Fibroblast of mammary gland (primary cell): ENCODE results near the gene SIRT7.

Source experiments
- DNase-seq: peaks from one replicate; pipeline ENCODE4 v3.0.0-alpha.2; 2010; ENCODE audit warnings: low read depth
- H3K4me3 ChIP-seq: 2 replicates; pipeline ENCODE4 v1.5.1; 2011; ENCODE audit warnings: low read depth, mild to moderate bottlenecking, low read length, moderate library complexity; ENCODE audit not compliant: control insufficient read depth
- TF ChIP-seq, protein P1 (sequence below): conservative IDR thresholded peaks from 2 replicates; pipeline ENCODE4 v1.5.1; 2011; ENCODE audit warnings: low read depth, low read length, inconsistent platforms; ENCODE audit not compliant: control insufficient read depth, insufficient read depth

Gene SIRT7

DNA sequence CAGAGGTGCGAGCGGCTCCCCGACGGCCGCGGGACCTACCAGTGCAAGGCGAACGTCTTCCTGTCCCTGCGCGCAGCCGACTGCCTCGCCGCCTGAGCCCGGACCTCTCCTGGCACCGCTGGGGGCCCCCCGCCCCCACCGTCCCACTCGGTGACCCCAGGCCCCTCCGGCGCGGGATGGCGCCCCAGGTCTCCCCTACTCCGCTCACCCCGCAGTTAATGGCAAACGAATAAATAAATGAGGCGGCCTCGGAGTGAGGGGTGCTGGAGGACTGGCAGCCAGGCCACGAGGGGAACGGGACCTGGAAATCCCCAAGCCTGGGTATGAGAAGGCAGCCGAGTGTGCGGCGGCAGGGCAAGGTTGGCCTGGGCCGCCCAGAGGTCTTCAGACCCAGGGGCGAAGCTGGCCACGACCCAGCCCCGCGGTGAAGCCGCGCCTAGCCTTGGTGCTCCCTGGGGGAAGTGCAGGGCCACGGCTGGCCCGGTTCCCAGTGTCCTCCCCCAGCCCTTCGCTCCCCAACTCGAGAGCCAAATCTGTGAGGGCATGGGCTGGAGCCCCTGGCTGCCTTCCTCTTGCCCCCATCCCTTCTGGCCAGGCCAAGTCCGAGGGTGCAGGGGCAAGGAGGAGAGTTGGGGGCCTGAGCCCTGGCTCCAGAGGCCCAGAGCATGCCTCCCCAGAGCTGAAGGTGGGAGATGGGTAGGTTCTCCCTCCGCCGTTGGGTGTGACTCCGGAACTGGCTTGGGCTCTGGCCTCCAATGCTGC lies 15.1 kb downstream of the SIRT7 start:
- no peak for DNase-seq
- H3K4me3 ChIP-seq, result no peak overlapping the region
- TF ChIP-seq, protein P1, sequence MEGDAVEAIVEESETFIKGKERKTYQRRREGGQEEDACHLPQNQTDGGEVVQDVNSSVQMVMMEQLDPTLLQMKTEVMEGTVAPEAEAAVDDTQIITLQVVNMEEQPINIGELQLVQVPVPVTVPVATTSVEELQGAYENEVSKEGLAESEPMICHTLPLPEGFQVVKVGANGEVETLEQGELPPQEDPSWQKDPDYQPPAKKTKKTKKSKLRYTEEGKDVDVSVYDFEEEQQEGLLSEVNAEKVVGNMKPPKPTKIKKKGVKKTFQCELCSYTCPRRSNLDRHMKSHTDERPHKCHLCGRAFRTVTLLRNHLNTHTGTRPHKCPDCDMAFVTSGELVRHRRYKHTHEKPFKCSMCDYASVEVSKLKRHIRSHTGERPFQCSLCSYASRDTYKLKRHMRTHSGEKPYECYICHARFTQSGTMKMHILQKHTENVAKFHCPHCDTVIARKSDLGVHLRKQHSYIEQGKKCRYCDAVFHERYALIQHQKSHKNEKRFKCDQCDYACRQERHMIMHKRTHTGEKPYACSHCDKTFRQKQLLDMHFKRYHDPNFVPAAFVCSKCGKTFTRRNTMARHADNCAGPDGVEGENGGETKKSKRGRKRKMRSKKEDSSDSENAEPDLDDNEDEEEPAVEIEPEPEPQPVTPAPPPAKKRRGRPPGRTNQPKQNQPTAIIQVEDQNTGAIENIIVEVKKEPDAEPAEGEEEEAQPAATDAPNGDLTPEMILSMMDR, result no peak

DNA sequence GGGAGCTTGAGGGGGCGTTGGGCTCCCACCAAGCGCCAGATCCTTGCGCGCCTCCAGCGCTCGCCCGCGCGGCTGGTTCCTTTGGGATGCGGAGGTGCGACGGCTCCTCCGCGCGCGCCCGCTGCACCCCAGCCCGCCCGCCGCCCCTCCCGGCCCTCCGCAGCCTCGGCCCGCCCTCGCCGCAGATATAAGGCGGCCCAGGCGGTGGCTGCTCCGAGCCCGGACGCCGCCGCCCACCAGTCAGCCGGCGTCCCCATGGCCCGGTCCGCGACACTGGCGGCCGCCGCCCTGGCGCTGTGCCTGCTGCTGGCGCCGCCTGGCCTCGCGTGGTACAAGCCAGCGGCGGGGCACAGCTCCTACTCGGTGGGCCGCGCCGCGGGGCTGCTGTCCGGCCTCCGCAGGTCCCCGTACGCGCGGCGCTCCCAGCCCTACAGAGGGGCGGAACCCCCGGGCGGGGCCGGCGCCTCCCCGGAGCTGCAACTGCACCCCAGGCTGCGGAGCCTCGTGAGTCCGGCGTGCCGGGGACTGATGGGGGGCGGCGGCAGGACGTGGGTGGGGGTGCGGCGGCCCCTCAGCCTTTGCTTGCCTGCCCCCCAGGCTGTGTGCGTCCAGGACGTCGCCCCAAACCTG lies 15.8 kb downstream of the SIRT7 start, which contains the start of gene NPB:
TSS of gene NPB (plus strand) at position 216 of the 630 bp plus-strand sequence. CDS start at position 256, 40 bp downstream.
- H3K4me3 ChIP-seq, result no peak within 1 kb of the TSS

DNA sequence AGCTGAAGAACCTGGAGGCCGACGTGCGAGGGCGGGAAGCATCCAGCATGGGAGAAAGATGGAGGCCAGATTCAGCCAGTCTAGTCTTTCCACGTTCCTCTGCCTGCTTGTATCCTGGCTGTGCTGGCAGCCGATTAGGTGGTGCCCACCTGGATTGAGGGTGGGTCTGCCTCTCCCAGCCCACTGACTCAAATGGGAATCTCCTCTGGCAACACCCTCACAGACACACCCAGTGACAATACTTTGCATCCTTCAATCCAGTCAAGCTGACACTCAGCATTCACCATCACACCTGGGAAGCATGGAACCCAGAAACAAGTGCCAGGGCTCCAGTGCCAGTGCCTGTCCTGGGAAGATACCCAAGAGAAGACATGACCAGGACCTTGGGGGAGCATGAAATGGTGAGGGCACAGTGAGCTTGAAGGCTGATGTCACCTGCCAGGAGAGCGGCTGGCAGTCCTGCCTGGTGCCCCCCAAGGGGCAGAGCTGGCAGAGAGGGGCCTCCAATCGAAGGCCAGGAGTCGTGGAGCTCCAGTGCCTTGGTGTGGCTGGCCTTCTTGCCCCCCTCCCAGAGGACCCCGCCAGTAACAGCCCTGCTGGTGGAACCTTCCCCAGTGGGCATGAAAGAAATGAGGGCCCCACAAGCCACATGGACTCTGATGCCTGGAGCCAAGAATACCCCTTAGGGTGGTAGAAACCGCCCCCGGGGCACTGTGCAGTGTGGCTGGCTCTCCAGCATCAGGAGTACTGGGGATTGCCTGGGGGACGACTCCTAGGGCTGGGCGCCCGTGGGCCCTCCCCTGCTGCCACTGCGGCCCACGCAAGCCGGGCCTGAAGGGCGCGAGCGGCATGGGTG lies 16.6 kb downstream of the SIRT7 start:
- TF ChIP-seq, protein P1, result no peak
- no peak overlapping the region for H3K4me3 ChIP-seq

More for the DNA sequence above, 15.8 kb downstream of the SIRT7 start, which contains the start of gene NPB:
- no peak for DNase-seq
- TF ChIP-seq, protein P1, result no peak

DNA sequence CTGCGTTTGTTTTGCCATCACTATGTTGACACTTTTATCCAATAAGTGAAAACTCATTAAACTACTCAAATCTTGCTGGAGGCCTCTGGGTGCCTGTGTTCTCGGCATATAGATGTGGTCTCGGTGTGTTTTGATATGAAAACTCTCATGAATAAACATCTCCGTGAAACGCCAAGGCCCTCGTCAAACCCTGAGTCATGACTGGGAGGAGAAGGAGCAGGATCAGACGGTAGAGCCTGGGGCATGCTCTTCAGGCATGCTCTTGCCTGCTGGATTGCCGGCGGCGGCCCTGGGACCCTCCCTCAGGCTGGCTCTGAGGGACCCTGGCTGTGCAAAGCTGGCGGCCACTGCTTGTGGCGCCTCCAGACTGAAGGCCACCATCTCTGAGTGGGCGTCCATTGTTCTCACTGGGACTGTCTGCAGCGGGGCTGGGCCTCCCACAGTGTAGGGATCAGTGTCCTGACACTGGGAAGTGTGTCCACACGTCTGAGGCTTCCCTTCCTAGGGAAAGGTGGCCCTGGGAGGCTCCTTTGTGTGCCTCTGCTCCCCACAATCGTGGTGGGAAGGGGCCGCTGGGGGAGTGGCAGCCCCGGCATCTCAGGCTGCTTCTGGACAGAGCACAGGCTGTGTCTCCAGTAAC lies 17.7 kb downstream of the SIRT7 start:
- no peak for DNase-seq
- TF ChIP-seq, protein P1, result no peak

More for the DNA sequence above, 16.6 kb downstream of the SIRT7 start:
- no peak for DNase-seq

DNA sequence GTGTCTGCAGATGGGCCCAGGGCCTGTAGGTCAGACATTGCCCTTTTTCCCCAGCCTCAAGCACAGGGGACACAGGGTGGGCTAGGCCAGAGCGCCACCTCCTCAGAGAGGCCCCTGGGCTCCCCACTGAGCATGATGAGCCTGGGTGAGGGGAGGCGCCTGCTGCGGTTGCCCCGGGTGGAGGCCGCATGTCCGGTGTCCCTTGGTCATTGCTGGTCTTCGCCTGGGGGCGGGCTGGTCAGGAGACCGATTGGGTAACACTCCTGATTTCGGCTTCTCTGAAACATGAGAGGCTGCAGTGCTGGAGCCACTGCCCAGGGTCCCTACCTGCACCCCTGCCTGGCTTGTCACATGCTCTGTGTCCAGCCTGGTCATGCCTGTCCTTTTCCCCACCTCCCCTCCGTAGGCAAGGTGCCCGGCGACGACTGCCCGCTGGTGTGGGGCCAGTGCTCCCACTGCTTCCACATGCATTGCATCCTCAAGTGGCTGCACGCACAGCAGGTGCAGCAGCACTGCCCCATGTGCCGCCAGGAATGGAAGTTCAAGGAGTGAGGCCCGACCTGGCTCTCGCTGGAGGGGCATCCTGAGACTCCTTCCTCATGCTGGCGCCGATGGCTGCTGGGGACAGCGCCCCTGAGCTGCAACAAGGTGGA lies 18.3 kb downstream of the SIRT7 start:
- no peak for DNase-seq
- H3K4me3 ChIP-seq, result no peak overlapping the region
- TF ChIP-seq, protein P1, result no peak

More for the DNA sequence above, 17.7 kb downstream of the SIRT7 start:
- H3K4me3 ChIP-seq, result no peak overlapping the region
